GM18505 (cell line): ENCODE data around the gene PTPRD.

Experiments used
- ATAC-seq: cut with Tn5 transposase; IDR thresholded peaks from one replicate; pipeline ENCODE4 v1.9.1; 2021; ENCODE audit not compliant: unreplicated experiment
- POLR2A ChIP-seq: IDR thresholded peaks from 4 replicates; pipeline ENCODE4 v1.6.1; 2011; ENCODE audit warnings: borderline replicate concordance; ENCODE audit not compliant: insufficient read depth, insufficient read length; ENCODE audit errors: extremely low read depth

Gene PTPRD

GRCh38 chr9:8356406-8356805 lies 2256.4 kb downstream of the PTPRD start:
- TF ChIP-seq POLR2A: no peak
- no peak for ATAC-seq

GRCh38 chr9:8351436-8351835 lies 2261.4 kb downstream of the PTPRD start:
- no peak for ATAC-seq
- TF ChIP-seq POLR2A: no peak

GRCh38 chr9:8349901-8350300 lies 2262.9 kb downstream of the PTPRD start:
- ATAC-seq: no peak
- TF ChIP-seq POLR2A: no peak

GRCh38 chr9:8349376-8349775 lies 2263.4 kb downstream of the PTPRD start:
- TF ChIP-seq POLR2A: no peak

GRCh38 chr9:8348756-8349155 lies 2264.0 kb downstream of the PTPRD start:
- TF ChIP-seq POLR2A: no peak

More at GRCh38 chr9:8349376-8349775, 2263.4 kb downstream of the PTPRD start:
- no peak for ATAC-seq

GRCh38 chr9:8346296-8346695 lies 2266.5 kb downstream of the PTPRD start:
- TF ChIP-seq POLR2A: no peak
- no peak for ATAC-seq

More at GRCh38 chr9:8348756-8349155, 2264.0 kb downstream of the PTPRD start:
- ATAC-seq: no peak

GRCh38 chr9:8338767-8339510 lies 2273.9 kb downstream of the PTPRD start:
- ATAC-seq: no peak
- no peak for TF ChIP-seq POLR2A

- no peak for ATAC-seq
These were observed 2274.7 kb downstream of the PTPRD start for GRCh38 chr9:8337834-8338766.

GRCh38 chr9:8332871-8333270 lies 2279.9 kb downstream of the PTPRD start:
- no peak for ATAC-seq
- TF ChIP-seq POLR2A: no peak

More at GRCh38 chr9:8337834-8338766, 2274.7 kb downstream of the PTPRD start:
- TF ChIP-seq POLR2A: no peak

GRCh38 chr9:8332331-8332650 lies 2280.5 kb downstream of the PTPRD start:
- no peak for ATAC-seq

GRCh38 chr9:8331507-8332330 lies 2281.1 kb downstream of the PTPRD start:
- TF ChIP-seq POLR2A: no peak
- ATAC-seq: no peak

More at GRCh38 chr9:8332331-8332650, 2280.5 kb downstream of the PTPRD start:
- TF ChIP-seq POLR2A: no peak

GRCh38 chr9:8329561-8330283 lies 2283.1 kb downstream of the PTPRD start:
- no peak for TF ChIP-seq POLR2A
- ATAC-seq: no peak
